Measurements from ENCODE around the gene SLC35F3. TPM values are rescaled to one million over a fixed set of nuclear protein-coding genes. Genes with fewer than 3 reads are reported as not detected.

Gene SLC35F3
- total and polyA plus RNA-seq, 2 experiments from 2014 or later, result 1.0 to 3.2 TPM

- Histone ChIP-seq H3K4me1 (ENCODE audit: insufficient read depth) (peaks cover 9% of the 10 kb centered on the region; the same call in 1 of the 2 replicates), H3K4me3 (peak overlapping the region; percentile 85), H2AFZ (peak overlapping the region; percentile 98), H3K4me2 (peak overlapping the region; percentile 95), H3K9me2 (ENCODE audit: insufficient read depth) (no peaks in the 10 kb centered on the region), H3K27me3 (ENCODE audit: insufficient read depth) (peaks cover 9% of the 10 kb centered on the region), H4K20me1 (replicated peaks; ENCODE audit: insufficient read depth) (no peaks in the 10 kb centered on the region), H3F3A (replicated peaks; ENCODE audit: low read depth) (no peaks in the 10 kb centered on the region), H3K36me3 (ENCODE audit: insufficient read depth) (no peaks in the 10 kb centered on the region; the same call in 1 of the 2 replicates), H3K27ac (ENCODE audit: low read depth) (no peak overlapping the region), H3K79me2 (replicated peaks; ENCODE audit: insufficient read depth) (no peaks in the 10 kb centered on the region)
- peak; percentile 74 for DNase-seq (ENCODE audit: low spot score)
- Mint-ChIP-seq H3K27me3 (ENCODE audit: insufficient read depth, low read depth, poor library complexity) (peaks cover 18% of the 10 kb centered on the region), H3K9me3 (peaks cover 23% of the 10 kb centered on the region), H3K36me3 (ENCODE audit: low read depth) (peaks cover 10% of the 10 kb centered on the region), H3K27ac (no peak overlapping the region), H3K4me1 (peaks cover 16% of the 10 kb centered on the region), H3K4me3 (peak overlapping the region; percentile 82)
- peak; percentile 46; the same call in 1 of the 2 replicates for TF ChIP-seq CREB1 (CRISPR knock-in tag; IDR thresholded peaks at IDR 0.05; ENCODE audit: low read depth)
- TF ChIP-seq ETS1 (IDR thresholded peaks at IDR 0.05), result no peak
- TF ChIP-seq CTCF (conservative IDR thresholded peaks at IDR 0.05; ENCODE audit: low read depth in 2 of 2), result 0 out of 4 replicates have a peak, but pooled peaks of 1 of the 2 experiments have one; percentile 3
- no peak for TF ChIP-seq REST (IDR thresholded peaks at IDR 0.05; ENCODE audit: unreplicated experiment)
- TF ChIP-seq ZNF462 (CRISPR knock-in tag; IDR thresholded peaks at IDR 0.05), result no peak
- ATAC-seq, result peak; percentile 64
These were observed 309.8 kb downstream of the SLC35F3 start for GRCh38 chr1:234214129-234214910.
